DMS114 treated with DMSO at 0.1 percent for 48 hours (cell line): Measurements from ENCODE around the gene NDFIP1.
"Not testable (repeated sequence)": the region's sequence is repeated elsewhere in the genome, so short reads cannot be mapped to it uniquely, and the experiment has no call there.

Experiments used
- DNase-seq: peaks from one replicate; lab custom pipeline; 2025; ENCODE audit not compliant: unreplicated experiment; lab: John Stamatoyannopoulos, UW

Gene NDFIP1

GRCh38 chr5:142151436-142152383 lies 43.1 kb downstream of the NDFIP1 start:
- DNase-seq, result peak; percentile 60

GRCh38 chr5:142152384-142152732 lies 43.8 kb downstream of the NDFIP1 start:
- DNase-seq, result peak; percentile 34

DNA sequence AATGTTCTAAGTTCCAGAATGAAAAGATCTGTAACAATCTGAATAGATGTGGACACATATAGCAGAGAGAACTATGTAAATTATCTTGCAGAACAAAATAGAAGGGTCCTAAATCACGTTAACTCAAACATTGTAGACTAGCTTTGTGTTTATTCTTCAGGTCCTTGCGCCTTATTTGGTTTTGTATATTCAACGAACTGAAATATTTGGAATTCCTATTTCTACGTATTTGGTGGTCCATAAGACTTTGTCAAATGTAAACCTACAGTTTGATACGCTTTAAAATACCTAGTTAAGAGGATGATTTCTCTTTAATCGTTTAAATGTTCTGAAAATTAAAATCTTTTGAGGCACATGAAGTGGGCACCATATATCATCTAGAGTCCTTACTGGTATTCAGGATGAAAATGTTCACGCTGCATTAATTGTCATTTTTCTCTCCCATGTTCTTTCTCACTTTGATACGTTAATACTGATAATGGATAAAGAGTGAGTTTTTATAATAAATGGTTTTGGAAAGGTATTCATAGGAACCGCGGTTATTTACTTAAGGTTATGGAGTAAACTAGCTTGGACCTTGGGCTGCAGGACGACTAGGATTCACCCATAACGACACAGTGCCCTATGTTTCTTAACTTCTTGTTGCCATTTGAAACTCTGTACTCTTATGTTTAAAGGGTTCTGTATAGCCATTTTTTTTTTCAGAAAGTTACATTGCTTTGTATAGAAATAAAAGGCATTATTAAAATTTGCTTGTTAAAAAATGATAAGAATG lies 45.3 kb downstream of the NDFIP1 start:
- DNase-seq, result no peak

DNA sequence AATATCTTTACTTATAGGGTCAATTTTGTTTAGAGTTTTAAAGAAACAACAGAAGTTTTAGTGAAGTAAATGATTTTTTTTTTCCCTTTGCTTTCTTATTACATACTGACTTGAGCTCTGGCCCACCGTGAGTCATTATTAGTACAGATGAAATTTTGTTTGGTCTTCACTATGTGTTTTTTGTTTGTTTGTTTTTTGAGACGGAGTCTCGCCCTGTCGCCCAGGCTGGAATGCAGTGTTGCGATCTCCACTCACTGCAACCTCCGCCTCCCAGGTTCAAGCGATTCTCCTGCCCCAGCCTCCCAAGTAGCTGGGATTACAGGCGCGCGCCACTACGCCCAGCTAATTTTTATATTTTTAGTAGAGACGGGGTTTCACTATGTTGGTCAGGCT lies 45.9 kb downstream of the NDFIP1 start:
- DNase-seq, result not testable (repeated sequence)

- DNase-seq, result no peak
These were observed 48.4 kb downstream of the NDFIP1 start for GRCh38 chr5:142156839-142157463.

DNA sequence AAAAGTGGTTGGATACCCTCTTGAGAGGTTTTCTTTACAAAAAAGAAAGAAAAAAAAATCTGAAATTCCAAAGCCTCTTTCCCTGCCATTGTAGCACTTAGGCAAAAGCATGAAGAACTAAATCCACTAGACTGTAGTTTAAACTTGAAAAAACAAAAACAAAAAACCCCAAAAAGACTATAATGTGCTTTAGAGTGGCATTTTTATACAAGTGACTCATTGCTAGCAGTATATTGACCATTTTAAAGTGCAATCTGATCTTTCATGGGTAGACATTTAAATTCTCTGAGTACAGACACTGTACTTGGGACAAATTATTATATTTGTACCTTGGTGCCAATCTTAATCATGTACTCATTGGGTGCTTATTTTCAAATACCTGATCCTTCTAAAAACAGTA lies 50.8 kb downstream of the NDFIP1 start:
- DNase-seq, result no peak

- DNase-seq, result no peak
These were observed 55.7 kb downstream of the NDFIP1 start for GRCh38 chr5:142164315-142164714.

- no peak for DNase-seq
These were observed 58.2 kb downstream of the NDFIP1 start for GRCh38 chr5:142166754-142167153.

- no peak for DNase-seq
These were observed 58.9 kb downstream of the NDFIP1 start for GRCh38 chr5:142167458-142167857.

DNA sequence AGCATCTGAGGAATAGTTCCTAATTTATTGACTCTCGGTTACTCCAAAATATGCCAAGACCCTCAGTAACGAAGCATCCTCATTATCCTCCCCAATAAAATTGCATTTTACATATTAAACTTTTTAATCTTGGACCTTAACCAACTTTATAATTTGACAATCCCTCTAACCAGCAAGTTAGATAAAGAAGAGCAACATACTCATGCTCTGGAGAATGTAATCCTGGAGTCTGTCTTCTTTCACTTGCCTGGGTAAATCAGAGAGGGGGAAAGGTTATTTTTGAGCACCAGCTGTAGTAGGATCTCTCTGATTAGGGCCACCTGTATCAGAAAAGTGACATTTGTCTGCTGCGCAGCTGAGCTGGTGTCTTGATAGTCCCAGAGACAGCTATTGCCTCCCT lies 59.8 kb downstream of the NDFIP1 start:
- DNase-seq, result no peak

DNA sequence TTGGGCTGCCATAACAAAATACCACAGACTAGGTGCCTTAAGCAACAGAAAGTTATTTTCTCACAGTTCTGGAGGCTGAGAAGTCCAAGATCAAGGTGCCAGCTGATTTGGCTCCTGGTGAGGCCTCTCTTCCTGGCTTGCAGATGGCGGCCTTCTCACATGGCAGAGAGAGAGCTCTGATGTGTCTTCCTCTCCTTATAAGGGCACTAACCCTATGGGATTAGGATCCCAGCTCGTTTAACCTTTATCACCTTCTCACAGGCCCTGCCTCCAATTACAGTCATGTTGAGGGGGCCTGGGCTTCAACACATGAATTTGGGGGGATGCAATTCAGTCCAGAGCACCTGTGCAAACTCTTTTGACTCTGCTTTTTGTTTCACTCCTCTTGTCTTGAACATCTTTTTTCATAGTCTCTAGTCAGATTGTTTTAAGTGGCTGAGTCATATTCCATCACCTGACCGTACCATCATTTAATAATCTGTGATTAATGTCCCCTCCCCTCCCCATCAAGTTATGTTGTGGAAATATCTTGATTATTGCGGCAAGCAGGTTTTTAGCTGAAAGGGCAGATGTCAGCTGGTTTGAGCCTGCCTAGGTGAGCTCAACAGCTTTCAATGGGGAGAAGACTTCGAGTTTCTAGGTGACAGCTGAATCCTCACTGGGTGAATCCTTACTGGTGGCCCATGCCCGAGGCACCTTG lies 61.8 kb downstream of the NDFIP1 start:
- DNase-seq, result no peak

DNA sequence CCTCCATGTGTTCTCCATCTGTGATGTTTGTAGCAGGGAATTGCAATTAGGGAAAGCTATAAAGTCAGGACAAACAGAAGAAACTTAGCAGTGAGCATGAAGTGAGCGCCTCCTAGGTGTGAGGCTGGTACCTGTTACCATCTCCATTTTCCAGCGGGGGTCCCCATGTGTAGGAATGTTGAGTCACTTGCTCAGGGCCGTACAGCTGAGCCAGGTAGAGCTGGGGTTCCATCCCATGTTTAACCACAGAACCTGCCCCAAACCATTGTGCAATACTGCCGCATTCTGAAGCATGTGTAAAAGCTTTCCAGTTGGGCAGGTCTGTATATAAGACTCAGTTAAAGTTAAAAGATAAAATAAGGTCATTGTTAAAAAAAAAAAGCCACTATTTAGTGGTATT lies 62.7 kb downstream of the NDFIP1 start:
- no peak for DNase-seq

- DNase-seq, result no peak
These were observed 66.5 kb downstream of the NDFIP1 start for GRCh38 chr5:142175039-142175438.

GRCh38 chr5:142175461-142176142 lies 67.0 kb downstream of the NDFIP1 start:
- DNase-seq, result no peak

DNA sequence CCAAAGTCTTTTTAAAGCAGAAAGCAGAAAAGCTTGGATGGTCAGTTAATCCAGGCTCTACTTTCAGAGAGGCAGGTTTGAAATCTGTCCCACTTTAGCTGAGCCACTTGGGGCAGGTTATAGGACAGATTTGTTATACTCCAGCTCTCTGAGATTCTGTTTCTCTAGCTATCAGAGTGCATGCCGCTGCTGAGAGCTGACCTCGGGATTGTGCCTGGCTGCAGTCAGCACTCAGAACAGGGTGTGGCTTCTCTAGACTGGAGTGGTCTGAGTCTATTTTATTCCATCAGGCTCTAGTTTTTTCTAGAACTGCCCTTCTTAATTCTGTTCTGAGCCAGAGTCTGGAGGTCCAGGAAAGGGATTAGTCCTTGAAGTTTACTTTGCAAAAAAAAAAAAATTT lies 67.7 kb downstream of the NDFIP1 start:
- no peak for DNase-seq

DNA sequence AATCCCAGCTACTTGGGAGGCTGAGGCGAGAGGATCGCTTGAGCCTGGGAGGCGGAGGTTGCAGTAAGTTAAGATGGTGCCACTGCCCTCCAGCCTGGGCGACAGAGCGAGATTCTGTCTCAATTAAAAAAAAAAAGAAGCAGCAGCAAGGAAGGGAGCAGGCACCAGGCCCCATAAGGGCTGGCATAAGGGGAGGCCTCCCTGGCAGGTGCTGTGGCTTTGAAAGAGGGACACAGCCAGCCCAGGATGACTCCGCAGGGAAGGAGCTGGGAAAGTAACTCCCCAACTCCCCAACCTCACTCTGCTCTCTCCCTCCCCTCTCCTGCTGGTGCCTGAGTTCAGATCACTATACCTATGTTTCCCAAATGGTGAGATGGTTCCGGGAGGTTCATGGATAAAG lies 70.1 kb downstream of the NDFIP1 start:
- no peak for DNase-seq

DNA sequence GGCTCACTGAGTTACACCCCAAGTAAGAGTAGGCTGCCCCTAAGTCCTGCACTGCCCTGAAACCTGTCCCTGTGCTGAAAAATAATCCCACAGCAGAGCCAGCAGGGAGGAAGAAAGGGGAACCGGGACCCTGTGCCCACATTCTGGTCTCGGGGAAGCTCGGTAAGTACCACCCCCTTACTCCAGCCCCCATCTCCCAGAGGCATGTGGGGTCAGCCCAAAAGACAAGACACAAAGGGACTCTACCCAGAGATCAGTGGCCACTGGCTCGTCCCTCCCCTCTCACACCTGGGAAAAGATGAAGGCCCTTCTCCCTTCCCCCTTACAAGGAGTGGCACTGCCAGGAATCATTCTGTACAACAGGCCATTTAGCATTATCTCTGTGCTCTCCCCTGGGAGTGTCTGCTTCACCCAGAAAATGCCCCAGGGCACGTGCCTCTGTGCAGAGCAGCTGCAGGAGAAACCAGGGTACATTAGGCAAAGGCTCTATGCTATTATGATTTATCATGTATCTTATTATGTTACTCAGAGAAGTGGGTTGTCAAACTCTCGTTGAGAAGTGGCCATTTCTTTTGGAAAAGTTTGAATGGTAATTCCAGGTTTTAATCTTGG lies 71.3 kb downstream of the NDFIP1 start:
- DNase-seq, result no peak

DNA sequence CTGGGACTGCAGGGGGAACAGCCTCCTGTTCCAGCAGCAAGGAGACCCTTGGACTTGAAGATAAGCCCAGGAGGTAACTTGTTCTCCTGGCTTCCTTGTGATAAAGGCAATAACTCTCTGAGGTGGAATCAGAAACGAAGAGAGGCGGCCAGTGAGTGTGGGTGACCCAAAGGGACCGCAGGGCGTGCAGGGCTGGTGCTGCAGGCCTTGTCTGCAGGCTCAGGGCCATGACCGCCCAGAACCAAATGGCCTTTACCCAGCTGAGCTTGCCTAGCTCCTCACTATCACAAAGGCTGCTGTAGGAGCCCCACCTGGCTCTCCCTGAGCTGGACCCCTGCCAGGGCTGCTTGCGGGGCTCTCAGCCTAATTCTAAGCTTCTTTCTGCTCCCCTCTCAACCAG lies 72.5 kb downstream of the NDFIP1 start:
- no peak for DNase-seq

DNA sequence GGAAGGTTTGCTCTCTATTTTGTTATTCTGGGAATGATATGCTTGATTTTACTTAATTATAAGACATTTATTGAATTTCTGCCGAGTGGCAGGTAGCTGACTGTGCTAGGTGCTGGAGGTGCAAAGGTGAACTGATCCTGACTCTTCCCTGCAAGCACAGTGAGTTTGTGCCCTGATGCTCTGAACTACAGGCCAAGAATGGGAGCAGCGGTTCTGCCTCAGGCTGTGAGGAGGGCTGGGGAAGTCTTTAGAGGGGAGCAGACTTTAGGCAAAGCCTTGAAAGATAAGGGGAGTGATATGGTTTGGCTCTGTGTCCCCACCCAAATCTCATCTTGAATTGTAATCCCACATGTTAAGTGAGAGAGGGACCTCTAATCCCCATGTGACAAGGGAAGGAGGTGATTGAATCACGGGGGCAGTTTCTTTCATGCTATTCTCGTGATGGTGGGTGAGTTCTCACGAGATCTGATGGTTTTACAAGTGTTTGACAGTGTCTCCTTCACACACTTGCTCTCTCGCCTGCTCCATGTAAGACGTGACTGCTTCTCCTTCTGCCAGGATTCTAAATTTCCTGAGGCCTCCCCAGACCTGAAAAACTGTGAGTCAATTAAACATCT lies 73.1 kb downstream of the NDFIP1 start:
- DNase-seq, result no peak

- no peak for DNase-seq
These were observed 74.3 kb downstream of the NDFIP1 start for GRCh38 chr5:142182840-142183239.
